HepG2 (cell line): ENCODE measurements around the gene ATPAF1.

Source experiments
- ATF7 ChIP-seq, 2 experiments: fragments of 450-650 bp in 1 of 2; sonication (generic) in 1 of 2; formaldehyde crosslinking in 1 of 2; IDR thresholded peaks; 2 replicates each; pipeline versions ENCODE4 v1.4.0 to v1.6.1; 2016 to 2020; ENCODE audit warnings: antibody characterized with exemption in 1 of 2, mild to moderate bottlenecking in 1 of 2, missing genetic modification reagents in 1 of 2
- CTCF ChIP-seq: sonication (generic); formaldehyde crosslinking; IDR thresholded peaks from 2 replicates; pipeline ENCODE4 v1.5.0; 2020; ENCODE audit warnings: mild to moderate bottlenecking, missing genetic modification reagents, moderate library complexity
- JUNB ChIP-seq: sonication (generic); formaldehyde crosslinking; IDR thresholded peaks from 2 replicates; pipeline ENCODE4 v1.8.0; 2022; ENCODE audit warnings: missing genetic modification reagents, mild to moderate bottlenecking, borderline replicate concordance
- SAFB2 ChIP-seq: sonication (generic); formaldehyde crosslinking; IDR thresholded peaks from 2 replicates; pipeline ENCODE4 v1.5.1; 2020; ENCODE audit warnings: missing genetic modification reagents, low read depth, mild to moderate bottlenecking, borderline replicate concordance
- SUZ12 ChIP-seq: fragments of 150-350 bp; IDR thresholded peaks from 2 replicates; pipeline ENCODE4 v1.6.1; 2014; ENCODE audit warnings: low read depth, low read length
- THAP9 ChIP-seq: sonication (generic); formaldehyde crosslinking; IDR thresholded peaks from 2 replicates; pipeline ENCODE4; 2020; ENCODE audit warnings: missing genetic modification reagents, mild to moderate bottlenecking, borderline replicate concordance
- U2AF1 ChIP-seq: fragments of 200-400 bp; formaldehyde crosslinking; optimal IDR thresholded peaks from 2 replicates; pipeline ENCODE3; 2017; ENCODE audit warnings: mild to moderate bottlenecking, low read depth, low read length
- USF2 ChIP-seq, 2 experiments: sonication (generic) in 1 of 2; formaldehyde crosslinking in 1 of 2; IDR thresholded peaks; 2 replicates each; pipeline versions ENCODE4 v1.5.1 to v1.6.1; 2011 to 2020; ENCODE audit warnings: borderline replicate concordance in 1 of 2, low read depth in 1 of 2, low read length in 1 of 2, mild to moderate bottlenecking in 1 of 2, missing genetic modification reagents in 1 of 2, moderate library complexity in 1 of 2
- ZBTB38 ChIP-seq: sonication (generic); formaldehyde crosslinking; IDR thresholded peaks from 2 replicates; pipeline ENCODE4 v1.5.1; 2020; ENCODE audit warnings: mild to moderate bottlenecking, missing genetic modification reagents
- ZBTB40 ChIP-seq, 2 experiments: fragments of 450-650 bp in 1 of 2; sonication (generic) in 1 of 2; formaldehyde crosslinking in 1 of 2; IDR thresholded peaks; 2 replicates each; pipeline versions ENCODE4 v1.6.1 to v1.8.0; 2016 to 2022; ENCODE audit warnings: antibody characterized with exemption in 1 of 2, mild to moderate bottlenecking in 1 of 2, missing genetic modification reagents in 1 of 2
- ZNF180 ChIP-seq: sonication (generic); formaldehyde crosslinking; IDR thresholded peaks from 2 replicates; pipeline ENCODE4 v1.4.0; 2020; ENCODE audit warnings: low read depth, missing genetic modification reagents, borderline replicate concordance
- ZNF232 ChIP-seq: sonication (generic); formaldehyde crosslinking; IDR thresholded peaks from 2 replicates; pipeline ENCODE4 v1.4.0; 2020; ENCODE audit warnings: missing genetic modification reagents, borderline replicate concordance
- ZNF607 ChIP-seq: sonication (generic); formaldehyde crosslinking; IDR thresholded peaks from 2 replicates; pipeline ENCODE4 v1.5.1; 2020; ENCODE audit warnings: missing genetic modification reagents, mild to moderate bottlenecking, borderline replicate concordance

- TF ChIP-seq U2AF1, result no peak
- no peak for TF ChIP-seq SAFB2
- no peak for TF ChIP-seq ZBTB38 (CRISPR knock-in tag)
- no peak for TF ChIP-seq ATF7 (IDR thresholded peaks at IDR 0.05)
- TF ChIP-seq ATF7 (CRISPR knock-in tag; IDR thresholded peaks at IDR 0.05), result no peak
- TF ChIP-seq THAP9, result no peak
- TF ChIP-seq ZNF607 (CRISPR knock-in tag), result no peak
- TF ChIP-seq USF2 (IDR thresholded peaks at IDR 0.05; ENCODE audit: low read depth, low read length), result no peak
- TF ChIP-seq USF2 (CRISPR knock-in tag; IDR thresholded peaks at IDR 0.05; ENCODE audit: borderline replicate concordance), result no peak
- no peak for TF ChIP-seq CTCF
- no peak for TF ChIP-seq ZBTB40 (IDR thresholded peaks at IDR 0.05)
- TF ChIP-seq ZBTB40 (CRISPR knock-in tag; IDR thresholded peaks at IDR 0.05), result no peak
- no peak for TF ChIP-seq ZNF180 (CRISPR knock-in tag)
- TF ChIP-seq JUNB (CRISPR knock-in tag), result no peak
- TF ChIP-seq SUZ12, result no peak
- TF ChIP-seq ZNF232 (CRISPR knock-in tag), result no peak
Observed at GRCh38 chr1:46607345-46608130, 60.6 kb downstream of the ATPAF1 start.
